Measurements from ENCODE around the gene PLXNA1.
A peak's percentile ranks its signal among the peaks of the same experiment; 100 is the strongest.

PLXNA1 gene

DNA sequence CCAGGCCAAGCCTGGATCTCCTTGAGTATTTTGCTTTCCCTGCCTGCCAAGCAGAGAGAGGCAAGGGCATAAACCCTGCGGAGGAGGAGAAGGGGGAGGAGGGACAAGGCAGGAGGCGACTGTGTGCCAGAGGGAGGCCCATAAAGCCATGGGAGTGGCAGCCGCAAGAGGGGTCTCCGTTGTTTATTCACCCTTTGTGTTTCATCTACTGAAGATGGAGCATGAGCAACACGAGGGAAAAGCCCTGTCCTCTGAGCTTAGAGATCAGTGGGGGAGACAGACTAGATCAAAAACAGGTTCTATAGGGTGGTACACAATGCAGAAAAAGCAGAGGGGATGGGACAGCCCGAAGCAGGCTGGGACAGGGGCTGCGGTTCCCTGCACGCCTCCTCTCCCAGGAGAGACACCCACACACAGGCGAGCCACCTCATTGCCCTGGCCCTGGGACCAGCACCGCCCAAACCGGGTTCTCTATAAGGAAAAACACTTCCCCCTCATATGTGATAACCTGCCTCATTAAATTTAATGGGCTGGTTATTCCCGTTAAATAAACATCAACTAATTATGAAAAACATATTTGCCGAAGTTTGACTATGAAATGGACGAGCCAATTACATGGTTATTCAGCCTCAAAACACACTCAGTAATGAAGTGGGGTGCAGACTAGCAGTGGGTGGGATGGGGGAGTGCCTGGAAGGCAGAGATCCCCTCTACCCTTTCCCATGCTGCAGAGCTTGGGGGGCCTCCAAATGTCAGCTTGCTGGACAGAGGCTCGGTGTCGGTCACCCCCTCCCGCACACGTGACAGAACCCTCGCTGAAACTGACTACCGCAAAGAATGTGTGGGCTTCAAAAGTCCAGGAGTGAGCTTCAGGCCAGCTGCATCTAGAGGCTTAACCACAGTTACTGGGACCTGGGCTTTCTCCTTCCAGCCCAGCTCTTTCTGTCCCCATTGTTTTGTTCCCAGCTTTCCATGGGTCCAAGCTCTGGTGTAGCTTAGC is 14.2 kb upstream of the PLXNA1 start:
- DNase-seq = no peak

DNA sequence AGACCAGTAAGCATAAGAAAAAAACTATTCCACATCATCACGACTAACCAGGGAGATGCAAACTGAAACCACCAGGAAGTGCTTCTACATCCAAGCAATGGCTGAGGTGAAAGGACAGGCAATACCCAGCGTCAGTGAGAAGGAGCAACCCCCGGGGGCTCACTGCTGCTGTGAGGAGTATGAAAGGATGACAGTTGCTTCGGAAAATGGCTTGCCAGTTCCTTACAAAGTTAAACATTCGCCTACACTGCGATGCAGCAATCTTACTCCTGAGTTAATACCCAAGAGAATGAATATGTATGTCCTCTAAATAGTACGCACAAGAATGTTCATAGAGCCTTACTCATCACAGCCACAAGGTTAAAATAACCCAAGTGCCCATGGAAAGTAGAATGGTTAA is 13.3 kb upstream of the PLXNA1 start:
- DNase-seq = no peak

DNA sequence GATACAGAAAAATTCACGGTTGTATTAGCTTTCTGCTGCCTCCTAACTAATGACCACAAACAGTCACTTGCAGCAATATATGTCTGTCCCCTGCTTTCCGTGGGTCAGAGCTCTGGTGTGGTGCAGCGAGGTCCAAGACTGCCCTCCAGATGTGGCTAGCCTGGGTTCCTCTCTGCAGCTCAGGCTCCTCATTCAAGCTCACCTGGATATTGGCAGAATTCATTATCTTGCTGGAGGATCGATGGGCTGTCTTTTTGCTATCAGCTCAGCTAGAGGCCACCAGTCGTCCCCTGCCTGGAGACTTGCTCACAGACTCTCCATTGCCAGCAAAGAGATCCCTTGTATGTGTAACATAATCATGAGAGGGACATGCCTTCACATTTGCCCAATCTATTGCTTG is 12.8 kb upstream of the PLXNA1 start:
- DNase-seq = no peak

DNA sequence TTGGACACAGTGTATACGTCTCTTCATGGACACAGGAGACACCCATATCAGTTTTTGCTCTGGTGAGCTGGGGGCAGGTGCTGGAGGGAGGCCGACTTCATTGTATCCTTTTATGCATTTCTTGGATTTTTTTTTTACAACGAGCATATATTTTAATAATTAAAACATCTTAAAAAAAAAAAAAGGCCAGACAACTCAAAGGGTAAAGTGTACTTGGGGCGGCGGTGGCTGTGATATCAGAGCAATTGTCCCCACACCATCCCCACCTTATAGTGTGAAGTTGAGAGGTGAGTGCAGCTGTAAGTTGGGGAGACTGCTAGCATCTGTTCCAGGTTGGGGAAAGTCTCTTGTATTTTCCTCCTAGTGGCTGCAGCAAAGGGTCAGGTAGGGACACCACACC is 12.0 kb upstream of the PLXNA1 start:
- no peak for DNase-seq

DNA sequence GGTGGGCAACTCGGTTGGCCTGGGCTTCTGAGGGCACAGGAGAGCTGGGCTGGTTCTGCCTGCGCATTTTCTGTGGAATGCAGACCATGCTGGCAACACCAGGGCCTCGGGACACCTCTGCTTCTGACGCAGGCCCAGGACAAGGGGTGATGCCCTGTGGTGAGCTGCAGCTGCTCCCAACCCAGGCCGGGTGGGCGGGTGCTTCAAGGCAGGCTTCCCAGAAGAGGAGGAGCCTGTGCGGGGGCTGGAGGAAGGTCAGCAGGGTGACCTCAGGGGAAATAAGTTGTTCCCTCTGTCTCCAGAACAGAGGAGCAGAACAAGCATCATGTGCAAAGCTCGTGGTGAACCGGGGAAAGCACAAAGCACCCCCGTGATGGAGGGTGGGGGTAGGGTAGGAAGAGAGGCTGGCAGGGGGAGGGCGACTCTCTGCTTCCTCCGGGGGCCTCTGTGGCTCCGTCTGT is 11.0 kb upstream of the PLXNA1 start:
- no peak for DNase-seq

DNA sequence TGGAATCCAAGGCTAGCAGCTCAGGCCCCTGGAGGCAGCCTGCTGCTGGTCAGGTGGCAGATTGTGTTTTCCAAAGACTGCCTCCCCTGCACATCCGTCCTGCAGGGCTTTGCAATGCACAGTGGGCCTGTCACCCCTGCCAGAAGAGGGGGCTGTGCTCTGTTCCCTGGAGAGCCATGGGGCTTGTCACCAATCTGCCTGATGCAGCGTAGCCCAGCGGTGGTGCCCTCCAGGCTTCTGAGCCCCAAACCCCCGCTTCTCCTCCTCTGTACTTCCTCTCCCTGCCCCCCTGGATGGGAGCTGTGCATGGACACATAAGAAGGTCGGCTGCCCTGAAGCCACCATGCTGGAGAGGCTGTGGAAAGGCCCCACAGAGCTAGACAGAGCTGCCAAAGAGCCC is 10.0 kb upstream of the PLXNA1 start:
- no peak for DNase-seq

DNA sequence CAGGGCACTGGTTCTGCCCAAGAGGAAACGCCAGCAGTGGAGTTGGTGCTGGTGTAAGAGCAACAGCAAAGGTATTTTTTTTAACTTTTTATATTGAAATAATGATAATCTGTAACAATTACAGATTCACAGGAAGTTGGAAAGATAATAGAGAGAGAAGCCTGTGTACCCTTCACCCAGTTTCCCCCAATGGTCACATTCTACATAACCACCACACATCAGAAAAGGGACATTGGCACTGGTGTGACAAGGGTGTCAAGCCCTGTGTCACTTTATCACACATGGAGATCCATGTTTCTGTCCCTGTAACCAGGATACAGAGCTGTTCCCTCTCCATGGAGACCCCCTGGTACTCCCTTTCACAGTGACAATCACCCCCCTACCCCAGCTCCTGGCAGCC is 9.1 kb upstream of the PLXNA1 start:
- DNase-seq = no peak

DNA sequence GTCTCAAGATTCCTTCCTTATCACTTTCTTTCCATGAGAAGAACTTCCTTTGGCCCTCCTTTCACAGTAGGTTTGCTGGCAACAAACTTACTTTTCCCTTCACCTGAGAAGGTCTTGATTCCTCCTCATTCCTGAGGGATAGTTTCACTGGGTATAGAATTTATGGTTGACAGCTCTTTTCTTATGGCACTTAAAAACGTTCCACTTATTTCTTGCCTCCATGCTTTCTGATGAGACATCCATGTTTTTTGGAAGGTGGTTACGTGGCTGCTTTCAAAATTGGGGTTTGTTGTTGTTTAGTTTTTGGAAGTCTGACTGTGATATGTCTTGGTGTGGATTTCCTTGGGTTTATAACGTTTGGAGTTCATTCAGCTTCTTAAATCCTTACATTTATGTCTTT is 8.2 kb upstream of the PLXNA1 start:
- no peak for DNase-seq

DNA sequence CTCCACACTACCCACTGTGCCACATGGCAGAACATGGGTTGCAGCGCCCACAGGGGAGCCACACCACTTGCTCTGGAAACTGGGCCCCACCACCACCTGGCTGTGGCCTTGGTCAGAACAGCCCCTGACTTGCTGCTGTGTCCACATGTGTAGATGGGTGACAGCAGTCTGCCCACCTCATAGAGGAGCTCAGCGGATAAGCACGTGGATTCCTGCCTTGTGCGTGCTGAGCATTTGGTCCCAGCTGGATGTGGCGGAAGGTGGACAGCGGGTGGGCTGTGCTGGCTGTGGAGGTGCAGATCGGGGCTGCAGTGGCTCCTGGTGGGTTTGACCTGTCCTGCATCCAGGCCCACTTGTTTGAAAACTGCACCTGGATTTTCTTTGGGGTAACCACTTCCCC is 6.0 kb upstream of the PLXNA1 start:
- no peak for DNase-seq

DNA sequence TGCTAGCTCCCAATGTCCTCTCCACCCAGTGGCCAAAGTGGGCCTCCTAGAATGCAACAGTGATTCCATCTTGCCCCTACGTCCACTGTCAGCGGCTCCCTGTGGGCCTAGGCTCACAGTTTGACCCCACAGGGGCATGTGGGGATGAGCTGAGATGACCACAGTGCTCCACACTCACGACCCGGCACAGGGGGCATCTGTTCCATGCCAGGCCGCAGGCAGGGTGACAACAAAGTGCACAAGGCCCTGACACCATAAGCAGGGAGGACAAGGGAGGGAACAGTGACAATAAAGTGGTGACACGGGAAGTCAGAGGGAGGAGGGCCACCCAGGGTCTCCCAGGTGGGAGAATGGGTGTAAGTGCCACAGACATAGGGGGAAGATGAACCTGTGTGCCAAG is 5.1 kb upstream of the PLXNA1 start:
- DNase-seq = no peak

DNA sequence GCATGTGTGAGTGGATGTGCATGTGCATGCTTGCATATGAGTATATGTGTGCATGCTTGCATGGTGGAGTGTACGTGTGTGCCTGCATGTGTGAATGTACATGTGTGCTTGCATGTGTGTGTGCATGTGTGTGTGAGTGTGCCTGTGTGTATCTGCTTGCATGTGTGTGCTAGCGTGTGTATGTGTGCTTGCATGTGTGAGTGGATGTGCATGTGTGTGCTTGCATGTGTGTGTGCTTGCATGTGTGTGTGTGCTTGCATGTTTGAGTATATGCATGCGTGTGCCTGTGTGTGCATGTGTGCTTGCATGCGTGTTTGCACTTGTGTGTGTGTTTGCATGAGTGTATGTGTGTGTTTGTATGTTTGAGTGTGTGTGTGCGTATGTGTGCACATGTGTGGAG is 4.6 kb upstream of the PLXNA1 start:
- no peak for DNase-seq

DNA sequence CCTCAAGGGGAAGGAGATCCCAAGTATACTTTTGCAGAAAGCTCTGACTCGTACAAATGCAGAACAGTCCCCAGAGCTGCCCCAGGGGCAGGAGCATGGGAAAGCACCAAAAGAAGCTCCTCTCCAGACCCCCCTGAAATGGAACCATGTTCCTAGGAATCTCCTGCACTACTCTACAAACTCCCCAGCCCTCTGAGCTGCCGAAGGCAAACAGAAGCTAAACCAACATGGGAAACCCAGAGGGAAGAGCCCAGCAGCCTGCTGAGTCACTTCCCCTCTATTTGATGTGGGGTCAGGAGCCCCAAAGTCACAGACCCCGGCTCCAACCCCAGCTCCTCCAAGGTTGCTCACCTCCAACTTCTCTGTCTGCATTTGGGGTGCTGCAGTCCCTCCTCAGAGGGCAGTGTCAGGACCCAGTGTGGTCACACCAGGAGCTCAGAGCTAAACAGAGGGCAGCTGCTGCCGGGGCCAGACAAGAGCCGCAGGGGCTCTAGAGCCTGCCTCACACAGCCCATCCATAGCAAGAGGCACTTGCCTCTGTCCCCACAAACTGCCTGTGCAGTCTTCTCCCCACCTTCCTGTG is 3.8 kb upstream of the PLXNA1 start:
- no peak for DNase-seq

DNA sequence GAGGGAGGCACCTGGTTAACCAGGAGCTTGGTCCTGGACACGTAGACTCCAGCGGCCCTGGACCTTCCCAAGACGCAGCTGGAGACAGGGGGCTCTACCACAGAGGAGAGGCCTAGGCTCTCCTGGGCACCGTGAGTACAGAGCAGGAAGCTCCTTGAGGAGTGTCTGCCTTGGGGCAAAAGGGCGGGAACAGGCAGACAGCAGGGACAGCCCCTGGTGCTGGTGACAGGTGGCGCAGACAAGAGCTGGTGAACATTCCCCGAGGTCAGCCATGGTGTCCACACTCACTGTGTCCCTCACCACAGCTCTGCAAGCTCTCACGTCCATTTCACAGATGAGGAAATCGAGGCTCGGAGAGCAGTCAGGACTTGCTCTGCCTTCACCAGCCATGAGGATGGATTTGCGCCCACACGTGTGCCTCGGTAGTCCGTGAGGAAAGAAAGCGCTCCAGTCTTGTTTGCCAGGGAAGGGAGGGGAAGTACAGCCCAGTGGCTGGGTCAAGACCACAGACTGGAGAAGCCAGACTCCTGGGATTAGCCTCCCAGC is 2.6 kb upstream of the PLXNA1 start:
- DNase-seq = no peak

DNA sequence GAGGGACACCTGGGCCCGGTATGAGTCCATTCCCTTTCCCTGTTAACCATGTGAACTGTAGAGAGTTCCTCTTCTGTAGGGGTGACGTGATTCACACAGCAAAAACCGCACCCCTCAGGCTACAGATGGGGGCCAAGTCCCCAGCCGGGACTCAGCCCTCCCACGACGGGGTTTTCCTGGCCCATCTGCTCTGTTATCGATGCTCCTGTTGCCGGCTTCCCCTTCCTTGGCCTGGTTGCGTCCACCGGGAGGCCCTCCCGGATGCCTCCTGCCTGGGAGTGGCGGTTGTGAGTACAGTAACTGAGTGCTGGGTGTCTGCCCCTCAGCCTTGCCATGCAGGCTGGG is 817 bp upstream of the PLXNA1 start:
- DNase-seq = no peak

DNA sequence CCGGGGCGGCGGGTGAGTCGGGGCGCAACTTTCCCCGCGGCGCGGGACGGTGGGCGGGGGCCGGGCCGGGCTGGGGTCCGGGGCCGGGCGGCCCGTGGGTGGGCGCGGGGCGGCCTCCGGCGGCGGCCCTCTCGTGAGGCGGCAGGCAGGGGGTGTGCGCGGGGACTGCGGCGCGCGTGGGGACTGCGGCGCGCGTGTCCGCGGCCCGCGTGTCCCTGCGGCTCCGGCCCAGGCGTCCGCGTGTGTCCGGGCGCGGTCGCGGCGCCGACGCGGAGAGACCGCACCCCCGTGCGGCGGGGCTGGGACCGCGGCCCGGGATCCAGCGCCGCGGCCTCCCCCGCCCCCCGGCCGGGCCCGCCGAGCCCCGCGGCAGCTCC is 349 bp downstream of the PLXNA1 start:
- no peak for DNase-seq

DNA sequence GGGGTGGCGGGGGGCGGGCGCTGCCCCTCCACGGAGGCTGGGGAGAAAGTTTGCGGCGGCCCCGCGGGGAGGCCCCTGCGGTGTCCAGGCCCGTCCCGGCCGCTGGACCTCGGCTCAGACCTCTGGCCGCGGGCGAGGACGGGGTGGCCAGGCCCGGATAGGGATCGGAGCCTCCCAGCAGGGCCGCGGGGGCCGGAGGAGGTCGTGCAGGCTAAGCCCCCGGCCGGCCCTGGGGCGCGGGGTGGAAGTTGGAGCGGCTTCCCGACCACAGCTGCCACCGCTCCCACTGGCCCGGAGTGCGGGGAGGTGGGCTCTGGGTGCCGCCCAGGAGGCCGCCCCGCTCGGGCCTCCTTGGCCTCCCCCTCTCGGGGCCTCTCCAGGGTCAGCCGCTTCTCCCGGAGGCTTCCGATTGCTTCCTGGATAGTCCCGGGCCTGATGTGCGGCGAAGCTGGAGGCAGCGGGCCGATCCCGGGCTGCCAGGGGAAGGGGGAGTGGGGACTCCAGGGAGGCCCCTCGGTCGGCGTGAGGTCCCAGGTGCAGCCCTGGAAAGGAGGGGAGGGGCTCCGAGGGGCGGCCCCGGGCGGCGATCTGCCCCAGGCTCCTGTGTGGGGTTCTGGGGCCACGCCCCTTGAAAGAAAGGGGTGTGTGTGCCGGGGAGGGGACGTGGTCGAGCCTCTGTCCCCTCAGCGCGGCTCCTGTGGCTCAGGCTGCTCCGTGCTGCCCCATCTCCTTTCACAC is 907 bp downstream of the PLXNA1 start:
- no peak for DNase-seq

DNA sequence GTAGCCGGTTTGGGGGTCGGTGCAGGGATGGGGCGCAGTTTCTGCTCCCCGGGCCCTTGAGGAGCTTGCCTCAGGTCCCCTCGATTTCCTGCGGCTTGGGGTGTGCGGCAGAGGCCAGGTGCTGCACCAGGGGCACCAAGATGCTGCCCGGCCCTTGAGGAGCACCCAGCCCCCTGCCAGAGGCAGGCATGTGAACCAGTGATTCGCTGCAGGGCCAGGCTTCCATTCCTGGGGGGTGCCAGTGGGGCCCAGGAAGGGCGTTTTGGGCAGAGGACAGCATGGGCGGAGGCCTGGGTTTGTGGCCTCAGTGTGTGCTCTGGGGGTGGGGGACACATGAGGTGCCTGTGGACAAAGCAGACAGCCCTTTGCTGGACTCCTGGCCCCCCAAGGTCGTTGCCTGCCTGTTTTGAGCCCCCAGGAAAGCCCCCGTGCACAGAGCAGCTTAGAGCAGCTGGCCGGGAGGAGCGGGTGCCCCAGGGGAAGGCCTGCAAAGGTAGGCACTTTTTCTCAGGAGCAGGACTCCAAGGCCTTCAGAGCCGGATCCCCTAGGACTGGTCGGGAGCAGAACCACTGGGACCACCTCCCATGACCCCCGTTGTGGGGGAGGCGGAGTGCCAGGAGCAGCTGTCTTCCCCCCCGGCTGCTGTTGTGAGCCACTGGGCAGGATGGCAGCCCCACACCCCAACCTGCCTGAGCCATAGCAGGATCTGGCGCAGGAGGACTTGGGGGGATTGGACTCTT is 1.6 kb downstream of the PLXNA1 start:
- no peak for DNase-seq

DNA sequence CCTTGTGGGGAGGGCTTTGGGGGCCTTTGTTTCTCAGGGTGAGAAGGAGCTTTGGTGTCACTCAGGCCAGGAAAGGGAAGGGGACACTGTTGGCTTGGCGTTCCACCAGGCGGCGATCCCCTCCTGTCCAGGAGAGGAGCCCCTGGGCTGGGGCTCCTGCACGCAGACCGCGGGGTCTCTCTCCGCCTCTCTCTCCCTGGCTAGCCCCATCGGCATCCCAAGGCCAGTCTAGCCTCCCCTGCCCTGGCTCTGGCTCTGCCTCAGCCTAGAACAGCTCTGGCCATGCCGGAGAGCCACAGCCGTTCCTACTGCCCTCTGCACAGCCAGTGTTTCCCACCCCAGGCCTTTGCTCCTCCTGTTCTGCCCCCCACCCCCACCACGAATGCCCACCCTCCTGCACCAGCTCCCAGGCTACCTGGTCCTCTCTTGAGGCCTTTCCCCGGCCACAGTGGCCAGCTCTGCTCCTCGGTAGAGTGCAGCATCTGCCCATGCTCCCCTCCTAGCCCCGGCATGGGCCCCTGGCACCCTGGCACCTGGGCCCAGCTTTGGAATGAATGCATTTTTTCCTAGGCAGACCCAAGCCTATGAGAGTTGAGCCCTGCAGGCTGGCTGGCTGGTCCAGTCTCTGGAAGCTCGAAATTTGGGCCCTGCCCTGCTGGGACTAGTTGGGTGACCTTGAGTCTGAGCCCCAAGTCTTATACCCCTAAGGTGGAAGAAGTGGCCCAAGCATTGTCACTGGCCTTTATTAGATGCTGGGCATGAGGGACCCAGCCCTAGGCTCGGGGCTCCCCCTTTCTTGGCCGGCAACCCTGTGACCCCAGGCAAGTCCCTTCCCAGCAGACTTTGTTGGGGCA is 2.4 kb downstream of the PLXNA1 start:
- DNase-seq = no peak

DNA sequence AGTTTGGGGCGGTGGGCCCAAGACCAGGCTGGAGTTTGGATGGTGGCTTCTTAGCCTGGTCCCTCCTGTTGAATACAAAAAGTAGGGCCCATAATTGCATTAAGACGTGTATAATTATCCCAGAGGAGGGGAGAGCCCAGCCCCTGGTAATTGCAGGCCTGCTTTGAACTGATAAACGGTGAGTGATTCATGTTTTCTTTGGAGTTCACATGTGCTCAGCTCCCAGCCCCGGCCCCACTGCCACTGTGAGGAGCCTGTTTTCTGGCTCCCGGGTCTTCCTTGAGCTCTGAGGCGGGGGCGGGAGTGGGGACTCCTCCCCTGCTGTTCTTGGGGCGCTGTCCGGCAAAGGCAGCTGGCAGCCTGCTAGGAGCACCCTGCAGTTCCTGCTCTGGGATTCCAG is 3.1 kb downstream of the PLXNA1 start:
- DNase-seq = peak; percentile 66

DNA sequence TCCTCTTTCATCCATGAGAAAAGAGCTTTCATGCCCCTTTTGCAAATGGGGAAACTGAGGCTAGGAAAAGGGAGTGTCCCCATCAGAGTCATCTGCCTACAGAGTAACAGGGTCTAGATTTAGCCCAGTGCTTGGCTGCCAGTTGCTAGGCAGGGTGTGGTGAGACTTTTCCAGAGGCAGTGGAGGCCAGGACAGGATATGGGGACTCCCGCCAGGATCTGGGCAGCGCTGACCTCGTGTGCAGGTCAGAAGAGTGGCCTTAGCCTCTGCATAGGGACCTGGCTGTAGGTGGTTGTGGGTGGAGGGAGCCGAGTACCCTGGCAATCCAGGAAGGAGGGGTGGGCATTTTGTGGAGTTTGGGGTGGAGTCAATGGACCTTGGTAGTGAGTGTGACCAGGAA is 4.2 kb downstream of the PLXNA1 start:
- DNase-seq = no peak

DNA sequence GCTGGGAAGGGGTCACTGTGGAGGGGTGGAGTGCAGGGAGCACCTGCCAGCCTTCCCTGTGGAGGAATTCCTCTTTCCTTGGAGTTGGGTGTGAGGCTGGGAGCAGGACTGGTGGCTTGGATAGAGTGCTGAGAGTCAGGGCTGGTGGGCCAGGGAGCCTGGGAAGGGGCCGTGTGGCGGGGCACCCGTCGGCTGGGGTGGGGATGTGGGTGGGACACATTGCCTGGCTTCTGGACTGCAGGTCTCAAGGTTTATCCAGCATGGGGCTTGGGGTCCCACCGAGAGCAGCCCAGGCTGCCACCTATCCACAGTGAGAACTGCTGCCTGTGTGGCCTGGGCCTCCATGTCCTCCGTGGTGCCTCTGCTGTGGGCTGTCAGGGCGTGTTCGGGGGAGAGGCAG is 4.7 kb downstream of the PLXNA1 start:
- no peak for DNase-seq

DNA sequence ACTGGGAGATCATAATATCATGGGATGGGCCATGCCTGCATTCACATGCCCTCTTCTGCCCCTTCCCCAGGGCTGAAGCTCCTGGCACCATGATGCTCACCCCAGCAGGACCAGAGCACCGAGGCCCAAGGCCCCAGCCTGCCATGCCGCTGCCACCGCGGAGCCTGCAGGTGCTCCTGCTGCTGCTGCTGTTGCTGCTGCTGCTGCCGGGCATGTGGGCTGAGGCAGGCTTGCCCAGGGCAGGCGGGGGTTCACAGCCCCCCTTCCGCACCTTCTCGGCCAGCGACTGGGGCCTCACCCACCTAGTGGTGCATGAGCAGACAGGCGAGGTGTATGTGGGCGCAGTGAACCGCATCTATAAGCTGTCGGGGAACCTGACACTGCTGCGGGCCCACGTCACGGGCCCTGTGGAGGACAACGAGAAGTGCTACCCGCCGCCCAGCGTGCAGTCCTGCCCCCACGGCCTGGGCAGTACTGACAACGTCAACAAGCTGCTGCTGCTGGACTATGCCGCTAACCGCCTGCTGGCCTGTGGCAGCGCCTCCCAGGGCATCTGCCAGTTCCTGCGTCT is 5.6 kb downstream of the PLXNA1 start:
- DNase-seq = no peak
